Fibroblast of lung (primary cell): ENCODE data around the gene YES1. TPM values are rescaled to one million over a fixed set of nuclear protein-coding genes. Genes with fewer than 3 reads are reported as not detected.
"Not testable (repeated sequence)": the region's sequence is repeated elsewhere in the genome, so short reads cannot be mapped to it uniquely, and the experiment has no call there.

Experiments
- DNase-seq, 2 donors: peaks; one replicate each; pipeline versions ENCODE4 v3.0.0 to v3.0.0-alpha.2; 2010; ENCODE audit warnings: low read depth in 2 of 2
- H2AFZ ChIP-seq: 2 replicates; pipeline ENCODE4 v1.5.1; 2012; ENCODE audit warnings: low read length, control low read depth, inconsistent platforms
- H3K27ac ChIP-seq: 2 replicates; pipeline ENCODE4 v1.5.1; 2011; ENCODE audit warnings: low read length, control low read depth; ENCODE audit not compliant: insufficient read depth
- H3K27me3 ChIP-seq: 2 replicates; pipeline ENCODE4 v1.5.1; 2011; ENCODE audit warnings: mild to moderate bottlenecking, low read length; ENCODE audit not compliant: control insufficient read depth, insufficient read depth
- H3K36me3 ChIP-seq: 2 replicates; pipeline ENCODE4 v1.5.1; 2011; ENCODE audit warnings: low read length; ENCODE audit not compliant: control insufficient read depth, insufficient read depth
- H3K4me1 ChIP-seq: 2 replicates; pipeline ENCODE4 v1.5.1; 2011; ENCODE audit warnings: low read length; ENCODE audit not compliant: control insufficient read depth, insufficient read depth; ENCODE audit errors: extremely low read depth
- H3K4me2 ChIP-seq: 2 replicates; pipeline ENCODE4 v1.5.1; 2011; ENCODE audit warnings: low read length, control low read depth; ENCODE audit not compliant: insufficient read depth; ENCODE audit errors: extremely low read depth
- H3K4me3 ChIP-seq, 4 experiments: fragments of 200-600 bp in 1 of 4; sonication (generic) in 1 of 4; replicated peaks in 1 of 4; 2 replicates each; pipeline ENCODE4 v1.5.1; 2011 to 2016; ENCODE audit warnings: low read length in 4 of 4, low read depth in 3 of 4, mild to moderate bottlenecking in 3 of 4, control low read depth in 2 of 4, inconsistent platforms in 1 of 4, mixed read lengths in 1 of 4; ENCODE audit not compliant: insufficient read depth in 1 of 4; ENCODE audit errors: control extremely low read depth in 1 of 4
- H3K79me2 ChIP-seq: 2 replicates; pipeline ENCODE4 v1.5.1; 2012; ENCODE audit warnings: mild to moderate bottlenecking, low read length, inconsistent platforms; ENCODE audit not compliant: control insufficient read depth, insufficient read depth
- H3K9ac ChIP-seq: 2 replicates; pipeline ENCODE4 v1.5.1; 2011; ENCODE audit warnings: mild to moderate bottlenecking, low read length, control low read depth; ENCODE audit not compliant: insufficient read depth
- H3K9me3 ChIP-seq: 2 replicates; pipeline ENCODE4 v1.5.1; 2012; ENCODE audit warnings: low read depth, low read length; ENCODE audit not compliant: control insufficient read depth, insufficient read depth
- H4K20me1 ChIP-seq: 2 replicates; pipeline ENCODE4 v1.5.1; 2011; ENCODE audit warnings: low read length; ENCODE audit not compliant: control insufficient read depth, insufficient read depth; ENCODE audit errors: extremely low read depth
- EZH2 ChIP-seq: IDR thresholded peaks from 2 replicates; pipeline ENCODE4 v1.5.1; 2012; ENCODE audit warnings: low read length, control low read depth, mild to moderate bottlenecking; ENCODE audit errors: missing control alignments
- polyA plus RNA-seq, 2 donors: library from polyadenylated mRNA; depleted of rRNA in 1 of 2; stranded (reverse) in 1 of 2; unstranded in 1 of 2; fragments of >200 nt; gene quantifications; 2 replicates each; pipeline ENCODE4 v1.2.1, GENCODE V29; 2011 to 2012; ENCODE audit warnings: missing spikeins in 1 of 2
- total RNA-seq: library from RNA; depleted of rRNA; stranded (reverse); fragments of >200 nt; gene quantifications from 2 replicates; pipeline ENCODE4 v1.2.1, GENCODE V29; 2014
- TF ChIP-seq, protein P1 (sequence below), 2 donors: IDR thresholded peaks in 1 of 2; conservative IDR thresholded peaks in 1 of 2; 1 replicate in 1 of 2; 2 replicates in 1 of 2; pipeline ENCODE4 v1.5.1; 2011 to 2012; ENCODE audit warnings: low read length in 2 of 2, control low read depth in 1 of 2, inconsistent platforms in 1 of 2, low read depth in 1 of 2, mild to moderate bottlenecking in 1 of 2

YES1 gene
- total and polyA plus RNA-seq, 2 donors (not counting 1 experiment from before 2014, with no cell fraction given): 26.6 to 49.5 TPM

DNA sequence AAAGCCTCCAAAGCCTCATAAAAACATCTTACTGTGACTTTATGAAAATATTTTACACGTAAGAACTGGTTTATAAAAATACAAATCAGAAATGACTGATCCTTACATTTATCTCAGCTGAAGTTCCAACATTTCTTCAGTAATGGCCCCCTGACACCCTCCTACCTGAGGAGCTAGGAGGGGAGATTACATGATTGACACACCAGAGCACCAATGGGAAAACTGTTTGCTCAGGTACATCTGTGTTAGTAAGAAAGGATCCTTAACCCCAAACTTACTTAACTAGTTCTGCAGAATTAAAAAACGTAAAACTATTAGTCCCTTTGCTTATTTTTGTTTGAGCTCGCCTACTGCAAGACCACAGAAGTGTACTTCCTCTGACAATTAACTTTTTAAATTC is 126.6 kb downstream of the YES1 start:
- H3K4me1 ChIP-seq: no peaks in the 10 kb centered on the region
- peaks cover 7% of the 10 kb centered on the region for H3K36me3 ChIP-seq
- no peak overlapping the region for H3K4me3 ChIP-seq
- no peak for TF ChIP-seq EZH2
- TF ChIP-seq, protein P1, sequence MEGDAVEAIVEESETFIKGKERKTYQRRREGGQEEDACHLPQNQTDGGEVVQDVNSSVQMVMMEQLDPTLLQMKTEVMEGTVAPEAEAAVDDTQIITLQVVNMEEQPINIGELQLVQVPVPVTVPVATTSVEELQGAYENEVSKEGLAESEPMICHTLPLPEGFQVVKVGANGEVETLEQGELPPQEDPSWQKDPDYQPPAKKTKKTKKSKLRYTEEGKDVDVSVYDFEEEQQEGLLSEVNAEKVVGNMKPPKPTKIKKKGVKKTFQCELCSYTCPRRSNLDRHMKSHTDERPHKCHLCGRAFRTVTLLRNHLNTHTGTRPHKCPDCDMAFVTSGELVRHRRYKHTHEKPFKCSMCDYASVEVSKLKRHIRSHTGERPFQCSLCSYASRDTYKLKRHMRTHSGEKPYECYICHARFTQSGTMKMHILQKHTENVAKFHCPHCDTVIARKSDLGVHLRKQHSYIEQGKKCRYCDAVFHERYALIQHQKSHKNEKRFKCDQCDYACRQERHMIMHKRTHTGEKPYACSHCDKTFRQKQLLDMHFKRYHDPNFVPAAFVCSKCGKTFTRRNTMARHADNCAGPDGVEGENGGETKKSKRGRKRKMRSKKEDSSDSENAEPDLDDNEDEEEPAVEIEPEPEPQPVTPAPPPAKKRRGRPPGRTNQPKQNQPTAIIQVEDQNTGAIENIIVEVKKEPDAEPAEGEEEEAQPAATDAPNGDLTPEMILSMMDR (conservative IDR thresholded peaks at IDR 0.05 in 1 of 2, IDR thresholded peaks at IDR 0.05 in 1 of 2; ENCODE audit: low read depth in 1 of 2, low read length in 2 of 2): no peak
- no peak overlapping the region for H3K27ac ChIP-seq
- no peaks in the 10 kb centered on the region for H3K79me2 ChIP-seq
- no peak overlapping the region for H3K4me2 ChIP-seq
- DNase-seq: no peak
- H3K27me3 ChIP-seq: no peaks in the 10 kb centered on the region
- no peaks in the 10 kb centered on the region for H4K20me1 ChIP-seq
- H3K9ac ChIP-seq: no peak overlapping the region
- no peak overlapping the region for H2AFZ ChIP-seq
- H3K9me3 ChIP-seq: no peaks in the 10 kb centered on the region

DNA sequence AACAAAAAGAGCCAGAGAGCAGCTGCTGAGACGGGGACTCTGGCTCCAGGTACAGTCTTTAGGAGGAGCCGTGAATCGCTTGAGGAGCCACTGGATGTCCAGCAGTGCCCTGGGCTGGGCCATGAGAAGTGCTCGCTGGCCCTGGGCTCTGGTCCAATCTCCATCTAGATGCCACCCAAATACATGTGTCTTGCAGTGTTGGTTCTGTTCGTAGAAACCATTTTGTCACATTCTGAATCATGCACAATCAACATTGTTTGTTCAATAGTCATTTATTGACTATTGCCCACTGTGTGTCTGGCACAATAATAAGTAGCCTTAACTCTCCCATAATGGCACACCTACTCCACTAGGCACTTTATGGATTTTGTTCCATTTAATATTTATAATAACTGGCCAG is 128.5 kb downstream of the YES1 start:
- Histone ChIP-seq H3K9ac (no peak overlapping the region), H3K9me3 (no peaks in the 10 kb centered on the region), H3K27me3 (no peaks in the 10 kb centered on the region), H2AFZ (no peak overlapping the region), H3K4me3 (no peak overlapping the region), H3K27ac (no peak overlapping the region), H3K4me2 (no peak overlapping the region), H3K4me1 (no peaks in the 10 kb centered on the region), H3K79me2 (no peaks in the 10 kb centered on the region), H3K36me3 (peaks cover 11% of the 10 kb centered on the region), H4K20me1 (no peaks in the 10 kb centered on the region)
- DNase-seq: no peak
- no peak for TF ChIP-seq EZH2
- TF ChIP-seq, protein P1 (conservative IDR thresholded peaks at IDR 0.05 in 1 of 2, IDR thresholded peaks at IDR 0.05 in 1 of 2; ENCODE audit: low read depth in 1 of 2, low read length in 2 of 2): no peak

DNA sequence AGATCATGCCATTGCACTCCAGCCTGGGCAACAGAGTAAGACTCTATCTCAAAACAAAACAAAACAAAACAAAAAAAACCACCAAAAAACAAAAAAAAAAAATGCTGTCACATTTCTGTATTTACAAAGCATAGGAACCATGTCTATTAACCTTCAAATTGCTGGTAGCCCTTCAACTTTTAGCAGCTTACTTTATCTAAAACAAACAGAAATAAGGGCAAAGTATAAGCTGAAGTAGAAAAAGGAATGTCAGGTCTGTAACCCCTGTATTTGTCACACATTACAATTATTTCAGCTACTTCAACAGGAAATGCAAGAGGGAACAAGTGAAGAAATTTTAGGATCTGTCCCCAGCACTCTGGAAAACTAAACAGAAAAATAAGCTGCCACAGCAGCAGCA is 129.2 kb downstream of the YES1 start:
- H3K9ac ChIP-seq: no peak overlapping the region
- no peak for DNase-seq
- no peak overlapping the region for H3K4me3 ChIP-seq
- peaks cover 13% of the 10 kb centered on the region for H3K36me3 ChIP-seq
- H3K9me3 ChIP-seq: no peaks in the 10 kb centered on the region
- TF ChIP-seq, protein P1 (conservative IDR thresholded peaks at IDR 0.05 in 1 of 2, IDR thresholded peaks at IDR 0.05 in 1 of 2; ENCODE audit: low read depth in 1 of 2, low read length in 2 of 2): no peak
- TF ChIP-seq EZH2: no peak
- no peaks in the 10 kb centered on the region for H3K27me3 ChIP-seq
- no peak overlapping the region for H3K27ac ChIP-seq
- H3K4me1 ChIP-seq: no peaks in the 10 kb centered on the region
- H3K79me2 ChIP-seq: no peaks in the 10 kb centered on the region
- no peak overlapping the region for H2AFZ ChIP-seq
- no peaks in the 10 kb centered on the region for H4K20me1 ChIP-seq
- H3K4me2 ChIP-seq: no peak overlapping the region

DNA sequence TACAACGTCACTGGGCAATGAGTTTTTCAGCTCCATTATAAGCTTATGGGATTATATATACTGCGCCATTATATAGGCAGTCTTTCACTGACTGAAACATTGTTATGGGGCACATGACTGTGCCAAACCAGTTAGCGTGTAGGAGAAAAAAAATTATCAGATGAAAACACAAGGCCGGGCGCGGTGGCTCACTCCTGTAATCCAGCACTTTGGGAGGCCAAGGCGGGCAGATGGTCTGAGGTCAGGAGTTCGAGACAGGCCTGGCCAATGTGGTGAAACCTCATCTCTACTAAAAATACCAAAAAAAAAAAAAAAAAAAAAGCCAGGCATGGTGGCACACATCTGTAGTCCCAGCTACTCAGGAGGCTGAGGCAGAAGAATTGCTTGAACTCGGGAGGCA is 129.6 kb downstream of the YES1 start:
- H3K4me1 ChIP-seq, H3K27ac ChIP-seq, H3K27me3 ChIP-seq, H3K4me3 ChIP-seq, H3K9me3 ChIP-seq, H3K9ac ChIP-seq, H3K4me2 ChIP-seq, H4K20me1 ChIP-seq, H3K79me2 ChIP-seq, DNase-seq, H2AFZ ChIP-seq: not testable (repeated sequence)
- peaks cover 13% of the 10 kb centered on the region for H3K36me3 ChIP-seq
